Omental fat pad (tissue), 4 donors: Measurements from ENCODE around the gene FOXA1. TPM values are rescaled to one million over a fixed set of nuclear protein-coding genes. Genes with fewer than 3 reads are reported as not detected.

ENCODE experiments used
- ATAC-seq: fragments of 150-250 bp; one replicate; pipeline ENCODE4 v1.9.1; 2016; ENCODE audit warnings: mild to moderate bottlenecking, moderate library complexity; ENCODE audit not compliant: low FRiP score
- DNase-seq: peaks from one replicate; pipeline ENCODE4 v3.0.0-alpha.2; 2019; ENCODE audit warnings: low spot score
- total RNA-seq, 4 donors: library from RNA; depleted of rRNA; stranded (reverse); fragments of >200 nt; gene quantifications; one replicate each; pipeline ENCODE4 v1.1.0, GENCODE V29; 2016
- TF ChIP-seq, protein P1 (sequence below), 3 donors: fragments of 450-650 bp; IDR thresholded peaks; one replicate each; pipeline ENCODE4 v1.5.1; 2016 to 2017; ENCODE audit warnings: antibody characterized with exemption in 3 of 3, mild to moderate bottlenecking in 3 of 3, moderate library complexity in 2 of 3

FOXA1 gene
- total RNA-seq, 4 donors from 2014 or later = not detected

DNA sequence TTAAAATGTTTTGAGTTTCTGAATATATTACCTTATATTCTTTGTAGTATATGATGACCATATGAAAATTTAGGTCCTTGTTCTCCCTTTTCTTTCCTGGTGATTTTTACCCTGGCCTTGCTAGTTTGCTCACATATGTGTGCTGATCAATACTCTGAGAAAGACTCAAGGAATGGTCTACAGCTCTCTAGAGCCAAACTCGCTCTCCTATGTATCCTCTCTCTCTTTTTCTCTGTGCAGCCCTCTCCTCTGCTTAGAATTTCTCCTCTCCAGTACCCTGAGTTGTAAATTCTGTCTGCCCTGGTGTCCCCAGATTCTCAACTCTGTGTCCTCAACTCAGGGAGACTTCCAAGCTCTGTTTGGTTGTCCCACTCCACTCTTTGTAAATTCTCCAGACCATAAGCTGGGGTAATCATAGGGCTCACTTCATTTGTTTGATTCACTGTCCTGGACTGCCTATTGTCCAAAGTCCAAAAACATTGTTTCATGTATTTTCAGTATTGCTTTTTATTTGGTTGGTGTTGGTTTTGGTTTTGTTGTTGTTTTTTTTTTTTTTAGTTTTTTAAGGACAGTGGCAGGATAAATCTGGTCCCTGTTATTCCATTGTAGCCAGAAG, 41.0 kb downstream of the FOXA1 start:
- DNase-seq = no peak
- TF ChIP-seq, protein P1, sequence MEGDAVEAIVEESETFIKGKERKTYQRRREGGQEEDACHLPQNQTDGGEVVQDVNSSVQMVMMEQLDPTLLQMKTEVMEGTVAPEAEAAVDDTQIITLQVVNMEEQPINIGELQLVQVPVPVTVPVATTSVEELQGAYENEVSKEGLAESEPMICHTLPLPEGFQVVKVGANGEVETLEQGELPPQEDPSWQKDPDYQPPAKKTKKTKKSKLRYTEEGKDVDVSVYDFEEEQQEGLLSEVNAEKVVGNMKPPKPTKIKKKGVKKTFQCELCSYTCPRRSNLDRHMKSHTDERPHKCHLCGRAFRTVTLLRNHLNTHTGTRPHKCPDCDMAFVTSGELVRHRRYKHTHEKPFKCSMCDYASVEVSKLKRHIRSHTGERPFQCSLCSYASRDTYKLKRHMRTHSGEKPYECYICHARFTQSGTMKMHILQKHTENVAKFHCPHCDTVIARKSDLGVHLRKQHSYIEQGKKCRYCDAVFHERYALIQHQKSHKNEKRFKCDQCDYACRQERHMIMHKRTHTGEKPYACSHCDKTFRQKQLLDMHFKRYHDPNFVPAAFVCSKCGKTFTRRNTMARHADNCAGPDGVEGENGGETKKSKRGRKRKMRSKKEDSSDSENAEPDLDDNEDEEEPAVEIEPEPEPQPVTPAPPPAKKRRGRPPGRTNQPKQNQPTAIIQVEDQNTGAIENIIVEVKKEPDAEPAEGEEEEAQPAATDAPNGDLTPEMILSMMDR (IDR thresholded peaks at IDR 0.05) = no peak
- no peak for ATAC-seq

DNA sequence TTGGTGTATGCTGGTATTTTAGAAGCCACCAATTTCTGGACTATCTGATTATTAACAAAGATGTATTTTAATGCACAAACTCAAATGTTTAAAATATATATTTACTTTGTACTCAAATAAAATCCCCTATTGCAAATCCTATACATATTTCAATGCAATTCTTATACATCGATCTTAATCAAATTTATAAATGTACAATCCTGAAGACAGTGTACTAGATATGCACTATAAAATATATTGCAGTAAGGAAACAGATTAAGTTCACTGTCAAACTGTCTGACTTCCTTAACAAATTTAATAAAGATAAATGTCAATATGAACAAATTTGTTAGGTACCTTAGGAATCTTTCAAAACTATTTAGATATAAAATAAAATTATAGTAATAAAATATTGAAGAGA, 43.9 kb downstream of the FOXA1 start:
- no peak for ATAC-seq
- no peak for DNase-seq
- TF ChIP-seq, protein P1 (IDR thresholded peaks at IDR 0.05) = no peak

DNA sequence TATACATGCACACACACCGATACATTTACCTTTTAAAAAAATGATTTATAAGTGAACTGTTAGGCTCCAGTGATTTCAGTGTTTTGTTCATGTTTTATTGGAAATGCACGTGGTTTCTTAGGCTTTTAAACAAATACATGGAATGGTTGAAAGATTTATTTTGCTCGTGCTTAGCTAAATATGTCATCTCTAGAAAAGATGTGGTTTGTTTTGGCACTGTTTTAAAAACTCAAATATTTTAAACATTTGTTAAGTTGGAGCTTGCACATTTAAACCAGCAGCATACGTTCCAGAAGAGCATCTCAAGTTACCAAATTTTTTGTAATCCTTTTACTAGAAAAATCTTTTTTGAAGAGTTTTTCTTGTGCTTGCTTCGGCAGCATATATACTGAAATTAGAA, 44.5 kb downstream of the FOXA1 start:
- ATAC-seq (no peak), DNase-seq (no peak)
- TF ChIP-seq, protein P1 (IDR thresholded peaks at IDR 0.05) = no peak

DNA sequence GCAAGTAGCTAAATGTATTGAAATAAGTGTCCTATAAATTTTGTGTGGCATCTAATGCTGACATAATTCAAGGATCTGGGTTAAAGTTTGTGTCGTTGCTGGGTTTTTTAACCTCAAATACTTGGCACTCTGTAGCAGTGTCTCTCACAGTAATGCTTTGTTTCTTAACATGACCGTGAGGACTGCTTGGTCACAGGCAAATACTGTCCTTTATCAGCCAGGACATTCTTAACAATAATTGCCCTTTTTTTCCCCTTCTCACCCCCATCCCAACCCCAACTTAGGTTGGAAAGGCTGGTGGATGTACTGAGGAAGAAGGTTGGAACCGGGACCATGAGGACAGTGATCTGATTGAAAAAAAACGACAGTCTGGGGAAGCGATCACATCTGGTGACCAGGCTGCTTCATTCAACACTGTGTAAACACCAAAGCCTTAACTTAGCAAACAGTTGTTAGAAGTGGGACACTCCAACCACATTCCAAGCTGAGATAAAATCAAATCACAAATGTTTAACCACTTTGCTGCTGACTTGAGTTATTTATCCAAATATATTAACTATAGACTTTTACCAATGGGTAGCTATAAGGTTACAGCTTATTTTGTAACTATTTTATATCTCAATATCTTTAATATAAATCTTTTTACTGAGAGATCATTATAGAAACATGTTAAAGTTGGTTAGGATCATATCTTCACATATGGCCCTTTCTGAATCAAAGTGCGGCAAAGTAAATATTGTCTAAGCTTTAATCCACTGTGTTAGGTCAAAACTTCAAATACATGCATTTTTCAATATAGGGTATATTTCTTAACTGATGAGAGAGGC, 48.2 kb downstream of the FOXA1 start:
- DNase-seq (no peak), ATAC-seq (no peak)
- TF ChIP-seq, protein P1 (IDR thresholded peaks at IDR 0.05) = no peak

DNA sequence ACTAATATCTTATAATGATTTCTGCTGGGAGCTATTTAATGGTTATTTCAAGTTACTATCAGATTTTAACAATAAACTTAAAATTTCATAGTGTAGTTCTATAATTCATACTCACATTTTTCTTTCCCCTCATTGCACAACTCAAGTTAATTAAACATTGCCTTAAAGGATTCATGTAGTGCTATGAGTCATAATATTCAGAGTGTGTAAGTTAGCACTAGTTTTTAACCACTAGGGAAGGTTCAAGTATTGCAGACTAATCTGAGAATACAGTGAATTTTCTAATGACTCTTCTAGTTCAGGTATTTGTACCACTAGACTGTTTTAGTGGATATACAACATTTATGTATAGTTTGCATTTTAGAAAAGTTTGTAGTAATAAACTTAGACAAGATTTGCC, 49.9 kb downstream of the FOXA1 start:
- TF ChIP-seq, protein P1 (IDR thresholded peaks at IDR 0.05) = no peak
- no peak for ATAC-seq

DNA sequence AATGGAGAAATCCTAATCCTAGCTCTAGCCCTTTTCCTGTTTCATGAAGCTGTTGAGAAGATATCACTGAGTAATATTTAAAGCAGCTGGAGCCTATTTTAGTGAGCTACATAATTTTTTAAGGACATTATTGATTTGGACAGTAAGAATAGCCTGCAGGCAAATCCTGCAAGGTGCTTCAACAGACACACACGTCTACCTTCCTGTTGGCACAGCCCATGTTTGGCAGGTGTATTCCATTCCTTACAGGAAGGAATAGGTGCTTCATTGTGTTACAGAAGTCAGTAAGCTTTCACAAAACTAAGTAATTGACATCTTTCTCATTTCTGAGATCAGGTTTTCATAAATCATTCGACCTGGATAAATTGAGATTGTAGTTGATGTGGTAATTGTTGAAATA, 50.6 kb downstream of the FOXA1 start:
- TF ChIP-seq, protein P1 (IDR thresholded peaks at IDR 0.05) = no peak
- ATAC-seq (no peak), DNase-seq (no peak)

More for the DNA sequence above, 49.9 kb downstream of the FOXA1 start:
- DNase-seq = no peak

DNA sequence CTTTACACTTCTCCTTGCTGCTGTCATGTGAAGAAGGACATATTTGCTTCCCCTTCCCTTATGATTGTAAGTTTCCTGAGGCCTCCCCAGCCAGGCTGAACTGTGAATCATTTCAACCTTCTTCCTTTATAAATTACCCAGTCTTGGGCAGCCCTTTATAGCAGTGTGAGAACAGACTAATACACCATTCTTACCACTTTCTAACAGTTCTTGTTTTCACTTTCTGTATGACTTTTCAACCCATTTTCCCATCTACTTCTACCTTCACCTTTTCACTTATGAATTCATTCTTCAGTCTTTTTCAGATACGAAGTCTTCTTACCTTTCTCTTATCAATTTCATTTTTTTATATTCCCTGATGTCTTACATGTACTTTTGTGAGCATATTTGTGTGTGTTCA, 55.1 kb downstream of the FOXA1 start:
- TF ChIP-seq, protein P1 (IDR thresholded peaks at IDR 0.05) = no peak
- ATAC-seq (no peak), DNase-seq (no peak)
